Measurements from ENCODE around the gene FERMT3.

GRCh38 chr11:64253481-64253880, 47.0 kb downstream of the FERMT3 start:
- TF ChIP-seq POLR2AphosphoS2 (IDR thresholded peaks at IDR 0.05; ENCODE audit: low read depth, low read length) (no peak), ATF3 (CRISPR knock-in tag; IDR thresholded peaks at IDR 0.05) (no peak), AGO1 (IDR thresholded peaks at IDR 0.05; ENCODE audit: low read depth, low read length, poor library complexity, severe bottlenecking) (no peak), THAP7 (CRISPR knock-in tag; IDR thresholded peaks at IDR 0.05) (no peak), LBX2 (CRISPR knock-in tag; IDR thresholded peaks at IDR 0.05; ENCODE audit: borderline replicate concordance) (no peak), MAX (IDR thresholded peaks at IDR 0.05) (no peak), ZBTB2 (CRISPR knock-in tag; IDR thresholded peaks at IDR 0.05; ENCODE audit: low read depth) (no peak), NBN (conservative IDR thresholded peaks at IDR 0.05) (no peak), HIC2 (CRISPR knock-in tag; IDR thresholded peaks at IDR 0.05; ENCODE audit: low read depth) (no peak), POLR2A (IDR thresholded peaks at IDR 0.05; ENCODE audit: insufficient read depth in 1 of 2, low read depth in 2 of 2, low read length in 2 of 2) (no peak), ZNF274 (CRISPR knock-in tag; IDR thresholded peaks at IDR 0.05) (no peak), CTCF (CRISPR knock-in tag; IDR thresholded peaks at IDR 0.05) (no peak)
